K562 (cell line): ENCODE results near the gene CARD11. TPM values are rescaled to one million over a fixed set of nuclear protein-coding genes. Genes with fewer than 3 reads are reported as not detected.

Source experiments
- ATAC-seq: fragments of 200-7000 bp; cut with Tn5 transposase; 3 replicates; pipeline ENCODE4 v1.9.1; 2020; ENCODE audit warnings: moderate library complexity
- BruUV-seq: library from RNA; stranded (reverse); fragments of 400-500 nt; replicated peaks from 2 replicates; lab custom pipeline; 2021; lab: Mats Ljungman, UMichigan
- CTCF ChIA-PET: fragments of 300-600 bp; formaldehyde crosslinking; extraction: SDS; loops from one replicate; lab custom pipeline; 2021; ENCODE audit warnings: low intra/inter-chr PET ratio; lab: Yijun Ruan, JAX
- POLR2A ChIA-PET: fragments of 300-600, 350-650 bp; sonication (Branson Sonifier 250); formaldehyde crosslinking; extraction: SDS; loops from one replicate; lab custom pipeline; 2021; ENCODE audit warnings: antibody characterized with exemption, inconsistent platforms; lab: Yijun Ruan, JAX
- DNase-seq, 4 experiments: peaks; one replicate each; pipeline versions ENCODE4 v3.0.0 to v3.0.0-alpha.2; 2011 to 2018; ENCODE audit warnings: low spot score in 3 of 4, mixed read lengths in 3 of 4; ENCODE audit errors: extremely low read depth in 1 of 4
- FAIRE-seq: peaks from 2 replicates; lab custom pipeline; 2011; peaks lifted over from hg19 to GRCh38; lab: Jason Lieb, UNC
- H2AFZ ChIP-seq: 2 replicates; pipeline ENCODE4 v1.6.0; 2011; ENCODE audit warnings: low read depth, low read length, control low read depth, inconsistent platforms
- H3K27ac ChIP-seq: fragments of 200-600 bp; 3 replicates; pipeline ENCODE4 v1.8.0; 2011; ENCODE audit warnings: low read depth, mild to moderate bottlenecking, control low read depth, inconsistent platforms, low read length, moderate library complexity, mixed read lengths; ENCODE audit errors: extremely low read depth
- H3K27me3 ChIP-seq, 2 experiments: fragments of 300-600 bp in 1 of 2; 2 replicates in 1 of 2; 3 replicates in 1 of 2; pipeline versions ENCODE4 v1.6.0 to v1.8.0; 2011; ENCODE audit warnings: inconsistent platforms in 2 of 2, low read length in 2 of 2, mild to moderate bottlenecking in 1 of 2, mixed read lengths in 1 of 2, moderate library complexity in 1 of 2; ENCODE audit not compliant: control insufficient read depth in 2 of 2, insufficient read depth in 2 of 2
- H3K36me3 ChIP-seq: fragments of 300-600 bp; 3 replicates; pipeline ENCODE4 v1.8.0; 2011; ENCODE audit warnings: mild to moderate bottlenecking, low read length, inconsistent platforms; ENCODE audit not compliant: control insufficient read depth, insufficient read depth
- H3K4me1 ChIP-seq, 2 experiments: fragments of 200-600 bp in 1 of 2; replicated peaks in 1 of 2; 2 replicates in 1 of 2; 3 replicates in 1 of 2; pipeline versions ENCODE4 v1.5.1 to v1.8.0; 2011; ENCODE audit warnings: inconsistent platforms in 2 of 2, low read length in 2 of 2, mild to moderate bottlenecking in 1 of 2, mixed read lengths in 1 of 2, moderate library complexity in 1 of 2; ENCODE audit not compliant: control insufficient read depth in 2 of 2, insufficient read depth in 2 of 2
- H3K4me2 ChIP-seq: 2 replicates; pipeline ENCODE4 v1.6.1; 2011; ENCODE audit warnings: low read length, control low read depth, inconsistent platforms, mixed read lengths; ENCODE audit not compliant: insufficient read depth
- H3K4me3 ChIP-seq: fragments of 200-600 bp; sonication (generic), shearing (Covaris generic); 2 replicates; pipeline ENCODE4 v1.5.1; 2016; ENCODE audit warnings: control low read depth, inconsistent platforms
- H3K79me2 ChIP-seq: fragments of 200-600 bp; 3 replicates; pipeline ENCODE4 v1.8.0; 2011; ENCODE audit warnings: low read length, inconsistent platforms; ENCODE audit not compliant: control insufficient read depth, insufficient read depth
- H3K9ac ChIP-seq, 2 experiments: 2 replicates each; pipeline versions ENCODE4 v1.6.0 to v1.6.1; 2011; ENCODE audit warnings: low read depth in 2 of 2, low read length in 2 of 2, control low read depth in 1 of 2, inconsistent platforms in 1 of 2, mild to moderate bottlenecking in 1 of 2, mixed read lengths in 1 of 2; ENCODE audit not compliant: insufficient read depth in 1 of 2
- H3K9me1 ChIP-seq: one replicate; pipeline ENCODE4 v1.6.0; 2011; ENCODE audit warnings: inconsistent platforms, mild to moderate bottlenecking, low read length, moderate library complexity; ENCODE audit not compliant: control insufficient read depth, insufficient read depth
- H3K9me3 ChIP-seq: replicated peaks from 2 replicates; pipeline ENCODE4 v1.5.1; 2011; ENCODE audit warnings: low read depth, low read length, inconsistent platforms; ENCODE audit not compliant: control insufficient read depth, insufficient read depth
- H4K20me1 ChIP-seq: replicated peaks from 2 replicates; pipeline ENCODE4 v1.6.1; 2011; ENCODE audit warnings: low read length, inconsistent platforms, mixed read lengths; ENCODE audit not compliant: control insufficient read depth, insufficient read depth
- MAFG ChIP-seq: fragments of 450-650 bp; conservative IDR thresholded peaks from 2 replicates; pipeline ENCODE4 v1.6.1; 2016; ENCODE audit warnings: missing genetic modification characterization, missing compliant biosample characterization
- MTA1 ChIP-seq: fragments of 450-650 bp; IDR thresholded peaks from 2 replicates; pipeline ENCODE4 v1.6.1; 2017; ENCODE audit warnings: borderline replicate concordance
- PHB2 ChIP-seq: fragments of 450-650 bp; IDR thresholded peaks from 2 replicates; pipeline ENCODE4 v1.6.1; 2017; ENCODE audit warnings: low read depth
- SREBF1 ChIP-seq: fragments of 150-350 bp; IDR thresholded peaks from 2 replicates; pipeline ENCODE4 v1.6.1; 2014; ENCODE audit warnings: antibody characterized with exemption, low read depth, low read length, borderline replicate concordance
- SRF ChIP-seq, 2 experiments: fragments of 250-450, 450-650 bp in 1 of 2; sonication (Bioruptor Pico) in 1 of 2; sonication (generic) in 1 of 2; formaldehyde crosslinking; IDR thresholded peaks; 2 replicates each; pipeline versions ENCODE4 v1.5.0 to v1.5.1; 2020 to 2022; ENCODE audit warnings: mild to moderate bottlenecking in 1 of 2, missing genetic modification reagents in 1 of 2
- TSC22D4 ChIP-seq: fragments of 450-650 bp; IDR thresholded peaks from 2 replicates; pipeline ENCODE4 v1.6.1; 2016; ENCODE audit warnings: missing genetic modification characterization, missing biosample characterization, control low read depth
- ZNF133 ChIP-seq: fragments of 250-450 bp; sonication (Bioruptor Pico); IDR thresholded peaks from 2 replicates; pipeline ENCODE4 v1.4.0; 2020; ENCODE audit warnings: mild to moderate bottlenecking
- ZNF212 ChIP-seq: fragments of 450-650 bp; formaldehyde crosslinking; IDR thresholded peaks from 2 replicates; pipeline ENCODE4 v1.4.0; 2020; ENCODE audit warnings: mild to moderate bottlenecking
- WGBS: fragments of 100-300 bp; shearing (Covaris generic); methylation state at CpG from one replicate; pipeline ENCODE4 v1.1.6; 2016; ENCODE audit warnings: low coverage, mixed read lengths; ENCODE audit not compliant: insufficient coverage; ENCODE audit errors: missing lambda C conversion rate; 5-methylcytosine and 5-hydroxymethylcytosine counted together
- in situ Hi-C: fragments of 300-500 bp; cut with MboI; formaldehyde crosslinking; loops from 4 replicates; pipeline ENCODE4 v1.15.0; 2018; ENCODE audit warnings: inconsistent platforms, mixed read lengths
- intact Hi-C: fragments of 100-400 bp; cut with micrococcal nuclease; formaldehyde crosslinking; loops from 2 replicates; pipeline ENCODE4 v1.14.2; 2022
- polyA plus RNA-seq, 8 experiments: library from polyadenylated mRNA; depleted of rRNA in 4 of 8; stranded (reverse) in 5 of 8; unstranded in 3 of 8; fragments of >200 nt; fragmentation: Nextera tagmentation in 2 of 8; fragmentation: Illumina TruSeq in 1 of 8; extraction: Ambion mirVana in 2 of 8; extraction: Trizol in 1 of 8; gene quantifications; 2 replicates each; pipeline versions ENCODE4 v1.2.1 to v1.2.3, GENCODE V29; 2011 to 2014; ENCODE audit warnings: inconsistent platforms in 1 of 8, missing spikeins in 1 of 8
- total RNA-seq, 7 experiments: library from RNA; depleted of rRNA in 6 of 7; stranded (reverse); fragments of >200 nt in 6 of 7; fragmentation: Illumina TruSeq in 2 of 7; extraction: Trizol in 2 of 7; gene quantifications; 2 replicates each; pipeline versions ENCODE4 v1.2.1 to v1.2.3, GENCODE V29; 2011 to 2021; ENCODE audit warnings: low replicate concordance in 1 of 7
- TF ChIP-seq, protein P1 (sequence below), 2 experiments: fragments of 450-650 bp; IDR thresholded peaks; 2 replicates each; pipeline ENCODE4 v1.6.1; 2016; ENCODE audit warnings: mild to moderate bottlenecking in 2 of 2, borderline replicate concordance in 1 of 2, low read depth in 1 of 2, moderate library complexity in 1 of 2
- TF ChIP-seq, protein P2 (sequence below): sonication (generic); formaldehyde crosslinking; IDR thresholded peaks from 2 replicates; pipeline ENCODE4 v1.8.1; 2022; ENCODE audit warnings: missing genetic modification reagents
- TF ChIP-seq, protein P3 (sequence below): fragments of 250-450 bp; sonication (Bioruptor Pico); IDR thresholded peaks from 2 replicates; pipeline ENCODE4 v1.8.0; 2022; ENCODE audit warnings: moderate library complexity, mild to moderate bottlenecking, inconsistent platforms

The CARD11 gene
- total and polyA plus RNA-seq, 9 of the 15 experiments (the other 6 are each of a cell fraction or from before 2014, with no cell fraction given), result 0.07 to 12.8 (median 5.7) TPM

DNA sequence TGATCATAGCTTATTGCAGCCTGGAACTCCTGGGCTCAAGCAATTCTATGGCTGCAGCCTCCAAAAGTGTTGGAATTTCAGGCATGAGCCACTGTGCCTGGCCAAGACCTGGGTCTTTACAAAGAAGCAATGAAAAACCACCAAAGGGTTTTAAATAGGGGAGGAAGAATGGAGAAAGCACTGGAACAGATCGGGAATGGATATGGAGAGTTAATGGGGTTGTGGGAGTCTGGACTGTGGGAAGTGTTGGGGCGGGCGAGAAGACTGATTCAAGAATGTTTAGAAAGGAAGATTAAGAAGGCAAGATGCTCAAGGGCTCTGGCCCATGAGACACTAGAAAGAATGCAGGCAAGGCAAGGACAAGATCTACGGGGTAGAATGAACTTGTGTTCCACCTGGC lies 98.5 kb downstream of the CARD11 start:
- Histone ChIP-seq H3K9ac (no peak overlapping the region), H2AFZ (no peak overlapping the region), H4K20me1 (no peaks in the 10 kb centered on the region), H3K9me1 (no peaks in the 10 kb centered on the region), H3K36me3 (peaks cover 3% of the 10 kb centered on the region; the same call in 1 of the 3 replicates), H3K4me2 (no peak overlapping the region), H3K79me2 (no peaks in the 10 kb centered on the region), H3K4me3 (no peak overlapping the region), H3K27ac (no peak overlapping the region), H3K27me3 (no peaks in the 10 kb centered on the region), H3K4me1 (no peaks in the 10 kb centered on the region), H3K9me3 (0 out of 2 replicates have a peak, but pooled peaks cover 2% of the 10 kb centered on the region)
- 77% methylated on average over 4 of the region's 4 CpGs for WGBS
- TF ChIP-seq TSC22D4 (tag) (no peak), PHB2 (no peak), ZNF133 (no peak), SREBF1 (no peak), MTA1 (no peak), ZNF212 (no peak), MAFG (tag) (no peak), SRF (CRISPR knock-in tag; IDR thresholded peaks at IDR 0.05) (no peak)
- TF ChIP-seq, protein P1, sequence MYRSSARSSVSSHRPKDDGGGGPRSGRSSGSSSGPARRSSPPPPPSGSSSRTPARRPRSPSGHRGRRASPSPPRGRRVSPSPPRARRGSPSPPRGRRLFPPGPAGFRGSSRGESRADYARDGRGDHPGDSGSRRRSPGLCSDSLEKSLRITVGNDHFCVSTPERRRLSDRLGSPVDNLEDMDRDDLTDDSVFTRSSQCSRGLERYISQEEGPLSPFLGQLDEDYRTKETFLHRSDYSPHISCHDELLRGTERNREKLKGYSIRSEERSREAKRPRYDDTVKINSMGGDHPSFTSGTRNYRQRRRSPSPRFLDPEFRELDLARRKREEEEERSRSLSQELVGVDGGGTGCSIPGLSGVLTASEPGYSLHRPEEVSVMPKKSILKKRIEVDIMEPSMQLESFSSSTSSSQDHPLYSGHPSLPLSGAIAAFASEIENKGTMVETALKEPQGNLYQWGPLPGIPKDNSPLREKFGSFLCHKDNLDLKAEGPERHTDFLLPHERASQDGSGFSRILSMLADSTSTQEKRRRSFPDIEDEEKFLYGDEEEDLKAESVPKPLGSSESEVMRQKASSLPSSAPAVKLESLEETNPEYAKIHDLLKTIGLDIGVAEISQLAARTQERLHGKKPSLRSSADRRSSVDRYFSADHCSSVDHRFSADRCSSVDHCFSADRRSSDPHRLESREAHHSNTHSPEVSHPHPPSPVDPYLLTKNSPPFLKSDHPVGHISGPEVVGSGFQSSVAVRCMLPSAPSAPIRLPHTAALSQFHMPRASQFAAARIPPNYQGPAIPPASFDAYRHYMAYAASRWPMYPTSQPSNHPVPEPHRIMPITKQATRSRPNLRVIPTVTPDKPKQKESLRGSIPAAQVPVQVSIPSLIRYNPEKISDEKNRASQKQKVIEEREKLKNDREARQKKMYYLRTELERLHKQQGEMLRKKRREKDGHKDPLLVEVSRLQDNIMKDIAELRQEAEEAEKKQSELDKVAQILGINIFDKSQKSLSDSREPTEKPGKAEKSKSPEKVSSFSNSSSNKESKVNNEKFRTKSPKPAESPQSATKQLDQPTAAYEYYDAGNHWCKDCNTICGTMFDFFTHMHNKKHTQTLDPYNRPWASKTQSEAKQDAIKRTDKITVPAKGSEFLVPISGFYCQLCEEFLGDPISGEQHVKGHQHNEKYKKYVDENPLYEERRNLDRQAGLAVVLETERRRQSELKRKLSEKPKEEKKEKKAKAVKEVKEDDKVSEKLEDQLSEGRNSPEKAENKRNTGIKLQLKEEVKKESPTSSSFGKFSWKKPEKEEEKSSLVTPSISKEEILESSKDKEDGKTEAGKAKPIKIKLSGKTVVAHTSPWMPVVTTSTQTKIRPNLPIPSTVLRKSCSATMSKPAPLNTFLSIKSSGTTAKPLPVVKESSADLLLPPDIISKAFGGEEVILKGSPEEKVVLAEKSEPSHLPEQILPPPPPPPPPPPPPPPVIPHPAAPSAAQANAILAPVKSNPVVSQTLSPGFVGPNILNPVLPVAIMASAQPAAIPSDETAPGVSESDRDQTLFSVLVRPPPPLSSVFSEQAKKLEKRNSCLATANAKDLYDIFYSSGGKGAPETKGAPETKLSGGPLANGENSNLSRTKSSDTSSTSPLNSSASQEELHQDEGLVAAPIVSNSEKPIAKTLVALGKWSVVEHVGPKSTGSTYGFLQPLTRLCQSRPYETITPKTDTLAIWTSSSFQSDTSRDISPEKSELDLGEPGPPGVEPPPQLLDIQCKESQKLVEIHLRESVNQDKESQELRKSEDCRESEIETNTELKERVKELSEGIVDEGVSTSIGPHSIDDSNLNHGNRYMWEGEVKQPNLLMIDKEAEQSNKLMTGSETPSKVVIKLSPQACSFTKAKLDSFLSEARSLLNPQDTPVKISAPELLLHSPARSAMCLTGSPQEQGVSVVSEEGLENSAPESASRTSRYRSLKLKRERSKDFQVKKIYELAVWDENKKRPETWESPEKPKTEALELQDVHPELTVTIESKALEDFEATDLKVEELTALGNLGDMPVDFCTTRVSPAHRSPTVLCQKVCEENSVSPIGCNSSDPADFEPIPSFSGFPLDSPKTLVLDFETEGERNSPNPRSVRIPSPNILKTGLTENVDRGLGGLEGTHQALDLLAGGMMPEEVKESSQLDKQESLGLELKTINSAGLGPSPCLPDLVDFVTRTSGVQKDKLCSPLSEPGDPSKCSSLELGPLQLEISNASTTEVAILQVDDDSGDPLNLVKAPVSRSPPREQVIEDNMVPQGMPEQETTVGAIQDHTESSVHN (IDR thresholded peaks at IDR 0.05; ENCODE audit: borderline replicate concordance in 1 of 2, low read depth in 1 of 2), result no peak
- TF ChIP-seq, protein P2, sequence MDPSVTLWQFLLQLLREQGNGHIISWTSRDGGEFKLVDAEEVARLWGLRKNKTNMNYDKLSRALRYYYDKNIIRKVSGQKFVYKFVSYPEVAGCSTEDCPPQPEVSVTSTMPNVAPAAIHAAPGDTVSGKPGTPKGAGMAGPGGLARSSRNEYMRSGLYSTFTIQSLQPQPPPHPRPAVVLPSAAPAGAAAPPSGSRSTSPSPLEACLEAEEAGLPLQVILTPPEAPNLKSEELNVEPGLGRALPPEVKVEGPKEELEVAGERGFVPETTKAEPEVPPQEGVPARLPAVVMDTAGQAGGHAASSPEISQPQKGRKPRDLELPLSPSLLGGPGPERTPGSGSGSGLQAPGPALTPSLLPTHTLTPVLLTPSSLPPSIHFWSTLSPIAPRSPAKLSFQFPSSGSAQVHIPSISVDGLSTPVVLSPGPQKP, result no peak
- TF ChIP-seq, protein P3, sequence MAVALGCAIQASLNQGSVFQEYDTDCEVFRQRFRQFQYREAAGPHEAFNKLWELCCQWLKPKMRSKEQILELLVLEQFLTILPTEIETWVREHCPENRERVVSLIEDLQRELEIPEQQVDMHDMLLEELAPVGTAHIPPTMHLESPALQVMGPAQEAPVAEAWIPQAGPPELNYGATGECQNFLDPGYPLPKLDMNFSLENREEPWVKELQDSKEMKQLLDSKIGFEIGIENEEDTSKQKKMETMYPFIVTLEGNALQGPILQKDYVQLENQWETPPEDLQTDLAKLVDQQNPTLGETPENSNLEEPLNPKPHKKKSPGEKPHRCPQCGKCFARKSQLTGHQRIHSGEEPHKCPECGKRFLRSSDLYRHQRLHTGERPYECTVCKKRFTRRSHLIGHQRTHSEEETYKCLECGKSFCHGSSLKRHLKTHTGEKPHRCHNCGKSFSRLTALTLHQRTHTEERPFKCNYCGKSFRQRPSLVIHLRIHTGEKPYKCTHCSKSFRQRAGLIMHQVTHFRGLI (CRISPR knock-in tag), result no peak
- intact Hi-C loops (no loop called here), in situ Hi-C loops (no loop called here)
- ChIA-PET POLR2A (no interaction called here), CTCF (no interaction called here)
- ATAC-seq, result no peak
- no peak for DNase-seq
- no TSS peak for BruUV-seq
- no peak for FAIRE-seq
